Vagina (tissue), 2 donors: ENCODE measurements around the gene LCMT1.

Experiments
- POLR2A ChIP-seq, 2 donors: fragments of 450-650 bp; IDR thresholded peaks; one replicate each; pipeline ENCODE4 v1.6.1; 2017; ENCODE audit warnings: antibody characterized with exemption in 2 of 2, mild to moderate bottlenecking in 2 of 2, moderate library complexity in 2 of 2
- POLR2AphosphoS5 ChIP-seq, 2 donors: sonication (generic); formaldehyde crosslinking; IDR thresholded peaks; one replicate each; pipeline ENCODE4 v1.9.0; 2017; ENCODE audit warnings: antibody characterized with exemption in 2 of 2, mild to moderate bottlenecking in 2 of 2, low read depth in 1 of 2; ENCODE audit not compliant: insufficient read depth in 1 of 2
- TF ChIP-seq, protein P1 (sequence below), 3 experiments: fragments of 450-650 bp in 2 of 3; fragments of 200-600 bp in 1 of 3; sonication (generic) in 1 of 3; IDR thresholded peaks; one replicate each; pipeline ENCODE4 v1.5.1; 2017 to 2019; ENCODE audit warnings: antibody characterized with exemption in 3 of 3, mild to moderate bottlenecking in 2 of 3, moderate library complexity in 2 of 3

DNA sequence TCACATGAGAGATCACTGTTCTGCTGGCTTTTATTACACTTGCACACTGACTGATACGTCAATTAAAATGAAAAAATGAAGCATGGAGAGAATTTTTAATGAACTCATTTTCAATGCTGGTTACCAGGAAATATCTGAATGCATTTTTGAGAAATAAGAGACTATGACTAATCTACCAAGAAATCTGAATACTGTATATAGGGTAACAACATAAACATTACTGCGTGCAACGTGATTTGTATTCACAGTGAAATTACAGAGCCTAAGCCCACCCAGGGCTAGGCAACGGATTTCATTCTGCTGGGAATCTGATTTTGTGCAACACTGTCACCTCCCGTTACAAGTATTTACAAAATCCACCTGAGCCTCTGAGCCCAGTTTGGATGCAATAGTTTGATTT lies 23.8 kb upstream of the LCMT1 start:
- no peak for TF ChIP-seq POLR2AphosphoS5 (IDR thresholded peaks at IDR 0.05; ENCODE audit: insufficient read depth in 1 of 2, low read depth in 1 of 2)
- no peak for TF ChIP-seq POLR2A (IDR thresholded peaks at IDR 0.05)
- TF ChIP-seq, protein P1, sequence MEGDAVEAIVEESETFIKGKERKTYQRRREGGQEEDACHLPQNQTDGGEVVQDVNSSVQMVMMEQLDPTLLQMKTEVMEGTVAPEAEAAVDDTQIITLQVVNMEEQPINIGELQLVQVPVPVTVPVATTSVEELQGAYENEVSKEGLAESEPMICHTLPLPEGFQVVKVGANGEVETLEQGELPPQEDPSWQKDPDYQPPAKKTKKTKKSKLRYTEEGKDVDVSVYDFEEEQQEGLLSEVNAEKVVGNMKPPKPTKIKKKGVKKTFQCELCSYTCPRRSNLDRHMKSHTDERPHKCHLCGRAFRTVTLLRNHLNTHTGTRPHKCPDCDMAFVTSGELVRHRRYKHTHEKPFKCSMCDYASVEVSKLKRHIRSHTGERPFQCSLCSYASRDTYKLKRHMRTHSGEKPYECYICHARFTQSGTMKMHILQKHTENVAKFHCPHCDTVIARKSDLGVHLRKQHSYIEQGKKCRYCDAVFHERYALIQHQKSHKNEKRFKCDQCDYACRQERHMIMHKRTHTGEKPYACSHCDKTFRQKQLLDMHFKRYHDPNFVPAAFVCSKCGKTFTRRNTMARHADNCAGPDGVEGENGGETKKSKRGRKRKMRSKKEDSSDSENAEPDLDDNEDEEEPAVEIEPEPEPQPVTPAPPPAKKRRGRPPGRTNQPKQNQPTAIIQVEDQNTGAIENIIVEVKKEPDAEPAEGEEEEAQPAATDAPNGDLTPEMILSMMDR (IDR thresholded peaks at IDR 0.05), result no peak
